ENCODE data around the gene PRKCH.

PRKCH gene

GRCh38 chr14:61365667-61366212, 44.4 kb downstream of the PRKCH start:
- TF ChIP-seq, protein P1, sequence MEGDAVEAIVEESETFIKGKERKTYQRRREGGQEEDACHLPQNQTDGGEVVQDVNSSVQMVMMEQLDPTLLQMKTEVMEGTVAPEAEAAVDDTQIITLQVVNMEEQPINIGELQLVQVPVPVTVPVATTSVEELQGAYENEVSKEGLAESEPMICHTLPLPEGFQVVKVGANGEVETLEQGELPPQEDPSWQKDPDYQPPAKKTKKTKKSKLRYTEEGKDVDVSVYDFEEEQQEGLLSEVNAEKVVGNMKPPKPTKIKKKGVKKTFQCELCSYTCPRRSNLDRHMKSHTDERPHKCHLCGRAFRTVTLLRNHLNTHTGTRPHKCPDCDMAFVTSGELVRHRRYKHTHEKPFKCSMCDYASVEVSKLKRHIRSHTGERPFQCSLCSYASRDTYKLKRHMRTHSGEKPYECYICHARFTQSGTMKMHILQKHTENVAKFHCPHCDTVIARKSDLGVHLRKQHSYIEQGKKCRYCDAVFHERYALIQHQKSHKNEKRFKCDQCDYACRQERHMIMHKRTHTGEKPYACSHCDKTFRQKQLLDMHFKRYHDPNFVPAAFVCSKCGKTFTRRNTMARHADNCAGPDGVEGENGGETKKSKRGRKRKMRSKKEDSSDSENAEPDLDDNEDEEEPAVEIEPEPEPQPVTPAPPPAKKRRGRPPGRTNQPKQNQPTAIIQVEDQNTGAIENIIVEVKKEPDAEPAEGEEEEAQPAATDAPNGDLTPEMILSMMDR (conservative IDR thresholded peaks at IDR 0.05; ENCODE audit: low read depth, low read length), result no peak
- DNase-seq (ENCODE audit: low read depth), result peak; percentile 14
- H3K4me3 ChIP-seq (ENCODE audit: low read depth, low read length), result no peak overlapping the region

- peak; percentile 53 for DNase-seq (ENCODE audit: low read depth)
- TF ChIP-seq, protein P1 (conservative IDR thresholded peaks at IDR 0.05; ENCODE audit: low read depth, low read length), result no peak
Measured at GRCh38 chr14:61368114-61368710, 46.8 kb downstream of the PRKCH start.

DNA sequence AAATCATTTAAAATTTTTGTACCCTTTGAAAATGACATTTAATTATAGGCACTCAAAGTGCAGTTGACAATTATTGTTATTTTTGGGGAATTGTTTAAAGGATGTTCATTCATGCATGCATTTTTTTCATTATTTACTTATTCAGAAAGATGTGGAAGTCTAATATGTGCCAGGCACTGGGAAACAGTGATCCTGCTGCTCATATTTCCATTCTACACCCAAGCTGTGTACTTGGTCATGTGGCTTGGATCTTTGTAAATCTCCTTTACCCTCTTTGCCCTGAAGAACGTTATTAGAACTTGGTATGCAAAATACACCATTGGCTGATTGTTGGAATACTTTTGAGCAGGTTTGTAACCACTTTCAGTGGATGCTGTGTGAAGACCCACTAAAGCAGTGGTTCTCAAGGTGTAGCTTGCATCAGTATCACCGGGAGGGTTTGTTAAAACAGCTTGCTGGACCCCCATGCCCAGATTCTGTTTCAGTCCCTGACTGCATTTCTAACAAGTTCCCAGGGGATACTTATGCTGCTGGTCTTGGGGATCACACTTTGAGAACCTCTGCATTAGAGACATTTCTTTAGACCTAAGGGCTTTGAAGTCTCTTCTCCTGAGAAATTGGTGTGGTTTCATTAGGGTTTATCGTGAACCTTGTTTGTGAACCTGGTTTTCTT, 47.5 kb downstream of the PRKCH start:
- TF ChIP-seq, protein P1 (conservative IDR thresholded peaks at IDR 0.05; ENCODE audit: low read depth, low read length), result no peak
- no peak for DNase-seq (ENCODE audit: low read depth)
- H3K4me3 ChIP-seq (ENCODE audit: low read depth, low read length), result no peak overlapping the region

More at GRCh38 chr14:61368114-61368710, 46.8 kb downstream of the PRKCH start:
- H3K4me3 ChIP-seq (ENCODE audit: low read depth, low read length), result no peak overlapping the region

DNA sequence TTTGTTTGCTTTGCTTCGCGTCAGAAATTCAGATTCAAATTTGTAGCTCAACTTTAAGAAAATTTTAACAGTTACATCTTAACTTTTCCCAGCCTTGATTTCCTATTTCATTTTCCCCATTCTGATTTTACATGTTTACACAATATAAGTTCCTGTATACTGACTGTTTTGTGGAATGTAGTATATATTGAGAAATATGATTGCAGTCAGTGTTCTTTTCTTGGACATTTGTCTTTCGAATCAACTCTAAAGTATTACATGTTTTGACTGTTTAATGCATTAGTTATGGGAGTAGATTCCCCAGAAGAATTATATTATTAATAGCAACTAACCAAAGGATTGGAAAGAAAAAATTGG, 48.1 kb downstream of the PRKCH start:
- DNase-seq (ENCODE audit: low read depth), result no peak
- H3K4me3 ChIP-seq (ENCODE audit: low read depth, low read length), result no peak overlapping the region
- TF ChIP-seq, protein P1 (conservative IDR thresholded peaks at IDR 0.05; ENCODE audit: low read depth, low read length), result no peak

- DNase-seq (ENCODE audit: low read depth), result no peak
- TF ChIP-seq, protein P1 (conservative IDR thresholded peaks at IDR 0.05; ENCODE audit: low read depth, low read length), result no peak
- no peak overlapping the region for H3K4me3 ChIP-seq (ENCODE audit: low read depth, low read length)
Measured at GRCh38 chr14:61372379-61372778, 51.0 kb downstream of the PRKCH start.

DNA sequence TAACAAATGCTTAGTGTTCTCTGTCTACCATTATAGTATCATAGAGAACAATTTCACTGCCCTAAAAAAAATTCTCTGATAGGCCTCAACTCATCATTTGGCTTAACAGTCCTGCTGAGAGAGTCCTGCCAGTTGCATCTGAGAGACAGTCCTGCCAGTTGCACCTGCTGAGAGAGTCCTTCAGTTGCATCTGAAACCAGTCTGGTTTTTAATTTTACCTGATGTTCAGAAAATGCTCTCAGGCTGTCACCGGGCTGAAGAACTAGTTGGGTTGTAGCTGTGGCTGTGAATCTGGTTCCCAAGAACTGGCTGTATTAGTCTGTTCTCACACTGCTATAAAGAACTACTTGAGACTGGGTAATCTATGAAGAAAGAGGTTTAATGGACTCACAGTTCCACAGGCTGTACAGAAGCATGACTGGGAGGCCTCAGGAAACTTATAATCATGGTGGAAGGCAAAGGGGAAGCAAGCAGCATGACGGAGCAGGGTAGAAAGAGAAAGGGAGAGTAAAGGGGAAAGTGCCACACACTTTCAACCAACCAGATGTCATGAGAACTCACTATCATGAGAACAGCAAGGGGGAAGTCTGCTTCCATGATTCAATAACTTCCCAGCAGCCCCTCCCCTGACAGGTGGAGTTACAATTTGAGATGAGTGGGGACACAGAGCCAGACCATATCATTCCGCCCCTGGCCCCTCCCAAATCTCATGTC, 51.6 kb downstream of the PRKCH start:
- H3K4me3 ChIP-seq (ENCODE audit: low read depth, low read length), result no peak overlapping the region
- TF ChIP-seq, protein P1 (conservative IDR thresholded peaks at IDR 0.05; ENCODE audit: low read depth, low read length), result no peak
- DNase-seq (ENCODE audit: low read depth), result no peak
